ENCODE data around the gene CTBS. TPM values are rescaled to one million over a fixed set of nuclear protein-coding genes. Genes with fewer than 3 reads are reported as not detected.

The CTBS gene
- total and polyA plus RNA-seq, 2 of the 13 experiments (the other 11 are each of a cell fraction or from before 2014, with no cell fraction given) = 4.7 to 12.4 TPM

GRCh38 chr1:84606977-84607376, 32.7 kb upstream of the CTBS start:
- ChIA-PET CTCF (ENCODE audit: low intra/inter-chr PET ratio, low total read pairs) (no interaction called here), POLR2A (no interaction called here)
- Histone ChIP-seq H2AFZ (ENCODE audit: low read length) (no peak overlapping the region), H3K27ac (ENCODE audit: extremely low read length, insufficient read depth, low read length) (no peak overlapping the region), H3K9ac (ENCODE audit: insufficient read depth, low read depth, low read length) (no peak overlapping the region), H3K9me3 (ENCODE audit: low read length) (no peaks in the 10 kb centered on the region), H3K4me2 (ENCODE audit: low read depth, low read length) (no peak overlapping the region), H3K4me3 (replicated peaks in 1 of 3; ENCODE audit: insufficient read depth in 1 of 3, low read depth in 2 of 3, low read length in 3 of 3) (no peak overlapping the region), H3K79me2 (ENCODE audit: insufficient read depth, low read length) (no peaks in the 10 kb centered on the region), H3K27me3 (ENCODE audit: control insufficient read depth in 1 of 2, insufficient read depth in 2 of 2, low read length in 2 of 2) (peaks cover 0 to 6% of the 10 kb centered on the region in 2 experiments; a peak in 2 of 5 replicates), H4K20me1 (ENCODE audit: insufficient read depth, low read length) (no peaks in the 10 kb centered on the region), H3K36me3 (replicated peaks in 1 of 2; ENCODE audit: control insufficient read depth in 1 of 2, insufficient read depth in 2 of 2, low read length in 2 of 2) (no peaks in the 10 kb centered on the region), H3K4me1 (ENCODE audit: insufficient read depth, low read length) (peaks cover 17% of the 10 kb centered on the region; the same call in 1 of the 2 replicates)
- BruUV-seq (replicated peaks) = no TSS peak
- intact Hi-C loops (cut with micrococcal nuclease; ENCODE audit: unreplicated experiment) (no loop called here), in situ Hi-C loops (cut with HindIII; ENCODE audit: extremely low pct_ligation_motif_present, low pct_unique_long_range_greater_than_20kb) (loop anchor here (25.0 kb wide), 2 partner anchors 470 to 670 kb away; partner anchors contain the start of gene PRKACB)
- 9% methylated on average over 4 of the region's 5 CpGs for whole genome bisulfite sequencing (ENCODE audit: low lambda C conversion rate)
- DNase-seq (ENCODE audit: low spot score) (no peak), ATAC-seq (no peak), FAIRE-seq (no peak)
- TF ChIP-seq TRIM24 (CRISPR knock-in tag; IDR thresholded peaks at IDR 0.05) = no peak
- no peak for TF ChIP-seq ZNF12 (CRISPR knock-in tag; IDR thresholded peaks at IDR 0.05)
- TF ChIP-seq JDP2 (CRISPR knock-in tag; IDR thresholded peaks at IDR 0.05; ENCODE audit: borderline replicate concordance) = no peak
- no peak for TF ChIP-seq MIXL1 (CRISPR knock-in tag; IDR thresholded peaks at IDR 0.05)
- TF ChIP-seq EEA1 (CRISPR knock-in tag; IDR thresholded peaks at IDR 0.05; ENCODE audit: borderline replicate concordance) = no peak
- TF ChIP-seq SOX5 (CRISPR knock-in tag; IDR thresholded peaks at IDR 0.05; ENCODE audit: borderline replicate concordance) = no peak
- no peak for TF ChIP-seq ZNF747 (CRISPR knock-in tag; IDR thresholded peaks at IDR 0.05; ENCODE audit: borderline replicate concordance)
- no peak for TF ChIP-seq ZNF75D (CRISPR knock-in tag; IDR thresholded peaks at IDR 0.05; ENCODE audit: borderline replicate concordance)
- no peak for TF ChIP-seq CEBPB (IDR thresholded peaks at IDR 0.05; ENCODE audit: borderline replicate concordance, low read depth, low read length)
- no peak for TF ChIP-seq ZFP36L2 (CRISPR knock-in tag; IDR thresholded peaks at IDR 0.05)
- TF ChIP-seq ONECUT2 (CRISPR knock-in tag; IDR thresholded peaks at IDR 0.05) = no peak
- TF ChIP-seq NFYC (CRISPR knock-in tag; IDR thresholded peaks at IDR 0.05) = no peak
- TF ChIP-seq ZSCAN20 (CRISPR knock-in tag; IDR thresholded peaks at IDR 0.05; ENCODE audit: borderline replicate concordance) = no peak
- no peak for TF ChIP-seq DMTF1 (CRISPR knock-in tag; IDR thresholded peaks at IDR 0.05)
- TF ChIP-seq TCF12 (IDR thresholded peaks at IDR 0.05) = no peak
- no peak for TF ChIP-seq TCF12 (CRISPR knock-in tag; IDR thresholded peaks at IDR 0.05)
- TF ChIP-seq ZNF251 (CRISPR knock-in tag; IDR thresholded peaks at IDR 0.05) = no peak
- TF ChIP-seq FOXP4 (CRISPR knock-in tag; IDR thresholded peaks at IDR 0.05) = no peak
- TF ChIP-seq ZNF546 (CRISPR knock-in tag; conservative IDR thresholded peaks at IDR 0.05) = no peak
- no peak for TF ChIP-seq ZBTB46 (CRISPR knock-in tag; IDR thresholded peaks at IDR 0.05; ENCODE audit: borderline replicate concordance)

All from HepG2 (cell line).